Mononuclear cell (primary cell): ENCODE data around the gene ANKH. TPM values are rescaled to one million over a fixed set of nuclear protein-coding genes. Genes with fewer than 3 reads are reported as not detected.

Experiments
- H3K27me3 ChIP-seq: 2 replicates; pipeline ENCODE4 v1.6.0; 2011; ENCODE audit warnings: low read length, control low read depth; ENCODE audit not compliant: insufficient read depth
- H3K4me1 ChIP-seq: 2 replicates; pipeline ENCODE4 v1.5.1; 2011; ENCODE audit warnings: mild to moderate bottlenecking, low read length, control low read depth; ENCODE audit not compliant: insufficient read depth
- H3K4me3 ChIP-seq: 2 replicates; pipeline ENCODE4 v1.5.1; 2011; ENCODE audit warnings: mild to moderate bottlenecking, low read length, moderate library complexity
- H3K9me3 ChIP-seq: 2 replicates; pipeline ENCODE4 v1.5.1; 2011; ENCODE audit warnings: low read depth, mild to moderate bottlenecking, control low read depth, low read length
- total RNA-seq: library from RNA; depleted of rRNA; stranded (reverse); fragments of >200 nt; gene quantifications from one replicate; pipeline ENCODE4 v1.2.3, GENCODE V29; 2012

Gene ANKH
- total RNA-seq, 1 donor = 35.7 TPM

GRCh38 chr5:14713476-14714390 lies 157.8 kb downstream of the ANKH start:
- Histone ChIP-seq H3K4me3 (no peak overlapping the region), H3K9me3 (no peaks in the 10 kb centered on the region)

GRCh38 chr5:14712666-14713065 lies 158.9 kb downstream of the ANKH start:
- H3K4me1 ChIP-seq = peaks cover 12% of the 10 kb centered on the region
- no peaks in the 10 kb centered on the region for H3K27me3 ChIP-seq
- no peak overlapping the region for H3K4me3 ChIP-seq
- H3K9me3 ChIP-seq = no peaks in the 10 kb centered on the region

More at GRCh38 chr5:14713476-14714390, 157.8 kb downstream of the ANKH start:
- Histone ChIP-seq H3K27me3 (no peaks in the 10 kb centered on the region), H3K4me1 (peaks cover 1% of the 10 kb centered on the region)

- H3K27me3 ChIP-seq = no peaks in the 10 kb centered on the region
- no peak overlapping the region for H3K4me3 ChIP-seq
- peaks cover 17% of the 10 kb centered on the region for H3K4me1 ChIP-seq
- no peaks in the 10 kb centered on the region for H3K9me3 ChIP-seq
These were observed 159.4 kb downstream of the ANKH start for GRCh38 chr5:14712131-14712530.

DNA sequence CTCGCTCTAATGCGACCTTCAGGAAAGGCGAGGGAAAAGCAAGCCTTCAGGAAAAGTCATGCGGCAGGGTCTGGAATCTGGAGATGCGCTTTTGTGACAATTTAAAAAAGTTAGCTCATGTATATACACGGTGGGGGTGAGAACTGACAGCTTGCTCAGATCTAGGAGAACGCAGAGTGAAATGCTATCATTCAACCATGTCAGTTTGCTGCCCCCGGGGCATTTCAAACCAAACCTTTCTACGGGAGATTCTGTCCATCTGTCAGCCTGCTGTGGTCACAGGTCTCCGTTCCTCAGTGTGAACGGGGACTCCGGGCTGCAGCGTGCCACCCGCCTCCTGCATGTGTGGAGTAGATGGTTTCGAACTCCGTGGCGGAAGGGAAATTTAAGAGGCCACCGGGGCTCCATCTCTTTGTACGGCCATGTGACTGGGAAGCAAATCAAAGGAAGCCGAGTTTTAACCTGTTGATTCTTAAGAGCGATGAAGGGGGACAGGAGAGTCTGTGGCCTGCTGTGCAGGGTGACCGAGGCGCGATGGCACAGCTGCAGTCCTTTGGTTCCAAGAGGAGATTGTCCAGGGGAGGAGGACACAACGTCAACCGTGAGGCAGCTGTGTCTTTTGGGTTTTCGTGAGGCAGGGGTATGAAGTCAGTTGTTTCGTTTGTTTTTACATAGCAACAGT lies 161.1 kb downstream of the ANKH start:
- peaks cover 28% of the 10 kb centered on the region for H3K4me1 ChIP-seq

GRCh38 chr5:14708551-14708950 lies 163.0 kb downstream of the ANKH start:
- Histone ChIP-seq H3K4me3 (no peak overlapping the region), H3K4me1 (peaks cover 33% of the 10 kb centered on the region), H3K27me3 (no peaks in the 10 kb centered on the region), H3K9me3 (no peaks in the 10 kb centered on the region)

More for the DNA sequence above, 161.1 kb downstream of the ANKH start:
- Histone ChIP-seq H3K27me3 (no peaks in the 10 kb centered on the region), H3K9me3 (no peaks in the 10 kb centered on the region), H3K4me3 (no peak overlapping the region)

DNA sequence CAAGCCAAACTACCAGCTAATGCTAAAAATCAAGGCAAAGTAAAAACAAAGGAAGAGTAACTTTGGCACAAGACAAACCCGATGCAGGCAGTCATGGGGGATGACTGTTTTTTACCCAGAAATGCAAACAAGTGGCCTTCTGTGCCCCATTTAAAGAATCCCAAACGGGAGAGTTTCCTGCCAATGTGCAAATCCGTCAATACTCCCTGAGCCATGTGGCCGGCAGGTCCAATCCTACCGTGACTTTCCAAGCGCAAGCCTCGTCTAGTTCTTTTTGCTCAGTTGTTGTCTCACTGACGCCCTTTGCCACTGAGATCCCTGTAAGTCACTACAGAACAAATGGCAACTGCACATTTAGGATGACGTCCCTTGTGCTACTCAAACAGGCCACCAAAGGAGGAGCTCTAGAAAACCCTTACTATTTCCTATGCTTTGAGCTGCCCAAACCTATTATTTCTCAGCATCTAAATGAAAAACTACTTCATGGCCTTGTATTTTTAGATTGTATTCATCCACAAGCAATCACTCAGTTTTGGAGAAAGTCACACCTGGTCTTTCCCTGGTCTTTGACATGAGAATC lies 163.7 kb downstream of the ANKH start:
- Histone ChIP-seq H3K4me1 (peaks cover 39% of the 10 kb centered on the region), H3K9me3 (no peaks in the 10 kb centered on the region), H3K4me3 (no peak overlapping the region)

DNA sequence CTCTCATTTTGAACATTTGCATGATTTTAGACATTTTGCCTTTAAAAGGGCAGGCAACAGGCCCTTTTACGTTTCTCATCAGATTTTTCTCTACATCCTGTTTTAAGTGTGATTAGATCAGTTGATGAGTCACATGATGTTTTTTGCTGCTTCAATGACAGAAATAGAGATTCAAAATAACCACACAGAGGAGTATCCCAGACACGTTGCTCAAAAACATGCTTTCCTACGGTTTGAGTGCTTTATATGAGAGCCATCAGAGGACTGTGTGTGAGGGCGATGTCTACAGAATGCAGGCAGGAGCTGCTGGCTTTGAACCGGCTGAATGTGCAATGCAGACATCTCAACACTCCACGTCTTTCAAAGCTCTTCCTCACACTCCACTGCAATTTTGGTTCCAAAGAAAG lies 165.0 kb downstream of the ANKH start:
- Histone ChIP-seq H3K27me3 (no peaks in the 10 kb centered on the region), H3K4me3 (no peak overlapping the region), H3K9me3 (no peaks in the 10 kb centered on the region), H3K4me1 (peaks cover 50% of the 10 kb centered on the region)

More for the DNA sequence above, 163.7 kb downstream of the ANKH start:
- no peaks in the 10 kb centered on the region for H3K27me3 ChIP-seq

- Histone ChIP-seq H3K27me3 (no peaks in the 10 kb centered on the region), H3K4me1 (peaks cover 61% of the 10 kb centered on the region), H3K4me3 (no peak overlapping the region), H3K9me3 (no peaks in the 10 kb centered on the region)
These were observed 166.0 kb downstream of the ANKH start for GRCh38 chr5:14705556-14705955.

DNA sequence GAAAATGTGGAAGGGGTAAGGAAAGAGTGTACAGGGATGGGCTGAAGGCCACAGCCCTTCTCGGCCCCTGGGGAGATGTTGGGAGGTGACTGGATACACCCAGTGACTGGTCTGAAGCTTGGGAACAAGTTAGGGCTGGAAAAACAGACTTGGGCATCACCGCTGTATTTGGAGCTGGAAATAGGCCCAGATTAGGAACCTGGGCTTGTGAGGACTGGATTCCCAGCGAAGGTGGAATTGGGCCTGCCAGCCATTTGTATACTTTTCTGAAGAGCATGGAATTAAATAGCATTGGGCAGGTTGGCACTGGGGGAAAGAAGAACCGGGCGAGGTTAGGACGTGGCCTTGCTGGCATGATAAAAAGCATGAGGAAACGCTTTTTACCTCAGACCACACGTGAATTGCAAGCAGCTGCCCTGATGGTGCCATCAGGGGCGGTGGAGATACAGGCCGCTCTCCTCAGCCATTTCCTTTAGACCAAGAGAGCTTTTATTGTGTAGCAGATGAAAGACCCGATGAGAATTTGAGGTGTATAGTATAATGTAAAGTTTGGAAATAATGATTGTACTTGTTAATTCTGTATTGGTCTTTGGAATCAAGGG lies 169.2 kb downstream of the ANKH start:
- Histone ChIP-seq H3K27me3 (no peaks in the 10 kb centered on the region), H3K9me3 (no peaks in the 10 kb centered on the region), H3K4me3 (no peak overlapping the region), H3K4me1 (peaks cover 46% of the 10 kb centered on the region)

DNA sequence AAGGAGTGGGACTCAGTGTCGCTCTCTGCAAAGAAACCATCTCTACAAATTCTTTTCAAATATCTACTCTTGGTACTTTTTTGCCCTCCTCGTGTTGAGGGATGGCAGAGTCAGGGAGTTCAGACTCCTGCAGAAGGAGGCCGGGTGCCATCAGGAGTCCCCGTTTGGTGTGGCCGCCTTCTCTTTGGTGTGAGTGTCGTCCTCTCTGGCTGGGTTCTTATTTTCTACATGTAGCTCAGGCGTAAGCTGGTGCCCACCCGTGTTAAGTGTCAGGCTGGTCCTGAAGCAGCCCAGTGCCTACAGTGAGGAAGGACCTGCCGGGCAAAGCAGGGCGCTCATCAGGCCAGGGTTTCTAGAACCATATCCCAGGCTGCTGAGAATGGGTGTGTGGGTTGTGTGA lies 170.0 kb downstream of the ANKH start:
- Histone ChIP-seq H3K4me3 (no peak overlapping the region), H3K9me3 (no peaks in the 10 kb centered on the region), H3K4me1 (peaks cover 38% of the 10 kb centered on the region), H3K27me3 (no peaks in the 10 kb centered on the region)

DNA sequence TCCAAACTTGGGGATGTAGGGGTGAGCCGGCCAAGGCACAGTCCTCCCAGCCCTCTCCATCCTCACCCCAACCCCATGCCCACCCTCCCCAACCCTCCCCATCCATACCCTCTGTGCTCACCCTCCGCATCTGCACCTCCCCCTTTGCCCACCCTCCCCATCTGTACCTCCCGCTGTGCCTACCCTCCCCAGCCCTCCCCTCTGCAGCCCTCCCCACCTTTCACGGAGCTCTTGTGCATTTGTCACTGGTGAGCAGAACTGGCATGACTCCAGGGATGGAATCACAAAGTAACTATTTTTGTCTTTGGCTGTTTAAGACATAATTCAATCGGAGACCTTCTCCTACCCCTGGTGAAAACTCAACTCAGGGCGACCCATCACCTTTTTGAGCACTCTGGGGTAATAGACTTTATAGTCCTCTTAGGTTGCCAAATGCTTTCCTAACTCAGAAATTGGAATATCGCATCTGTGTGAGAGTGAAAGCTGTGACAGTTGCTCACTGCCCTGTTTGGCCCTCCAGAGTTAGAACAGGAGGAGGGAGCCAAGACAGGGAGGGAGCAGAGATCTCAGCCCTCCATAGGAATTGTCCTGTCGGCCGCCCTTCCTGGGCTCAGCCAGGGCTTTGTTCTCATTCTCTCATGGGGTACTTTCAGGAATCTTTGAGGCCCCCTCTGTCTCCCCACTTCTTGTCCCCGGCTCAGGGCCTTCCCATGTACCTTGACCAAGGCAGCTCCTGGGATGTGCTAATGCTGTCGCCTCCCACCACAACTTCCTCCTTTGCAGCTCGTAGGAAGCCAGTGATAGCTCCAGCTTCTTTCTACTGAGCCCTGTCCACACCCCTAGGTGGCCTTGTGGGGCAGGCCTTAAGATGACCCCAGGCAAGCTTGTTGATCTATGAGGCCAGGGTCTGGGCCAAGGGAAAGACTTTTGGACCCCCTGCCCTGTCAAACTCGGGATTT lies 170.8 kb downstream of the ANKH start:
- no peak overlapping the region for H3K4me3 ChIP-seq
- H3K27me3 ChIP-seq = no peaks in the 10 kb centered on the region
- no peaks in the 10 kb centered on the region for H3K9me3 ChIP-seq
- H3K4me1 ChIP-seq = peaks cover 36% of the 10 kb centered on the region

DNA sequence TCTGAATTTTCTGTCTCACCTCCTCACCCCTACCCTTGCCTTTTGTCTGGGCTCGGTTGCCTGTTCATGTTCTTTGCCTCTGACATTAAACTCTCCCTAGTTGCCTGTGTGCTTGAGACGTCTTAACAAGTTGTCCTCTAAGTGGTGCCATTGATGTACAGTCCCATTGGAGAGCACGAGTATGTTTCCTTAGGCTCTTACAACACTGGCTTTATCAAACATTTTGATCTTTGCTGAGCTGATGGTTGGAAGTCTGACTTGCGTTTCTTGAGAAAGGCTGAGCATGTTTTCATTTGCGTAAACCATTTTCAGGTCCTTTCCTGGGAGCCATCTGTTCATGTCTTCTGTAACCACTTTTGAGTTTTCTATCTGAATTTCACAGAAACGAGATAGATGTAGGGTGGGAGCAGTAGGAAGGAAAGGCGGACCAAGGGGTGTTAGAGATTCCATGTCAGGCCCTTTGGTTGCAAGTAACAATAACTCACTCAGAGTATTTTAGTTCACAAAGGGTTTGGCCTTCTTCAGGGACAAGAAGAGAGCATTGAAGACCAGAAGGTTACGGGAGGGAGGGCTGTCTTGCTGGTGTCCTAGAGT lies 171.7 kb downstream of the ANKH start:
- H3K4me1 ChIP-seq = peaks cover 30% of the 10 kb centered on the region
- no peak overlapping the region for H3K4me3 ChIP-seq
- H3K9me3 ChIP-seq = no peaks in the 10 kb centered on the region
- no peaks in the 10 kb centered on the region for H3K27me3 ChIP-seq

DNA sequence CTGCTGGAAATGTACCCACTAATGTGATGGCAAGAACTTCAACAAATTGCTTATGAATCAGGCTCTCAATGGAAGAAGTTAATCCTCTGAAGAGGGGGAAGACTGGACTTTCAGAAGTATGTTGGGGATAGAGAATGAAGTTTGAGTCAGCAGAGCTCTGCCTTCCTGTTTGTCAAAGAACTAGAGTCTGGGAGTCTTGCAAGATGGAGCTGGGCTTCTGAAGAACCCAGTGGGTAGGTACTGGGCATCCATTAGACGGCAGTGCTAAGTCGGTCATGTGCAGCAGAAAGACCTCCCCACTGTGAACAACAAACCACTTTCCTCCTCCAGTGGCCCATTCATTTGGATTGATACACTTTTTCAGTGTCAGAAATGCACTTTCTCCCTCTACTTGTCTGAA lies 172.4 kb downstream of the ANKH start:
- no peaks in the 10 kb centered on the region for H3K27me3 ChIP-seq
- no peaks in the 10 kb centered on the region for H3K9me3 ChIP-seq
- no peak overlapping the region for H3K4me3 ChIP-seq
- peaks cover 30% of the 10 kb centered on the region for H3K4me1 ChIP-seq

- Histone ChIP-seq H3K9me3 (no peaks in the 10 kb centered on the region), H3K4me1 (peaks cover 28% of the 10 kb centered on the region), H3K4me3 (no peak overlapping the region), H3K27me3 (no peaks in the 10 kb centered on the region)
These were observed 173.1 kb downstream of the ANKH start for GRCh38 chr5:14698495-14698894.
